Superior temporal gyrus (tissue), 1 donor: ENCODE results near the gene HDAC7.
A peak's percentile ranks its signal among the peaks of the same experiment; 100 is the strongest.

Source experiments
- DNase-seq: peaks from one replicate; pipeline ENCODE4 v3.0.0-alpha.2; 2016; ENCODE audit errors: extremely low spot score

Gene HDAC7

DNA sequence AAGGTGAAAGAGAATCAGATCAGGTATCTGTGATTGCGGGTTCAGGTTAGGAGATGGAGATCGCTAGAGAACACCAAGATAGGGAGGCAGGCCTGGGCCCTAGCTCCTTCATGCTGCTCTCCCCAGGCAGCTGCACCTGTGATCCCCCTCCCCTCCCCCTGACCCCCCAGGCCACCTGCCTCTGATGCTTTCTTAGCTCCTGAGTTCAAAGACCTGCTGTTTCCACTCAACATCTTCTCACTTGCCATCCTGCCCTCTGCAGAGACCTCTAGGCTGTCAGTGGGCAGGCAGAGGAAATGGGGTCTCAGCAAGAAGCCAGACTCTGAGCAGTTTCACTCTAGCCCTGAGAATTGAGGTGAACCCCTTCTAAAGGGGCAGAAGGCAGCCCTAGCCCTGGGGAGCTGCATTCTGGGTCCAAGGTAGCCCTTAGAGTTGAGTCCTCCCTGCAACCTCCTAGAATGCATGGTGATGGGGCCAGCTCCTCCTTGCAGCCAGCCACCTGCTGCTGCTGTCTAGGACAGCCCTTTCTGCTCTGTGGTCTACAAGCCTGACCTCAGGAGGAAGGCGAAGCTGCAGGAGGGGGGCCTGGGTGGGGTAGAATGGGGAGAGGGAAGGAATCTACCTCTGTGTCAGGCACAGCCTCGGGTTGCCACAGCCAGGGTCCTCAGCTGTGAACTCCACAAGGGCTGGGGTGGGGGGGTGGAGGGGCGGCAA lies 53.0 kb downstream of the HDAC7 start:
- DNase-seq: no peak

GRCh38 chr12:47763481-47764346 lies 56.0 kb downstream of the HDAC7 start:
- DNase-seq: no peak

DNA sequence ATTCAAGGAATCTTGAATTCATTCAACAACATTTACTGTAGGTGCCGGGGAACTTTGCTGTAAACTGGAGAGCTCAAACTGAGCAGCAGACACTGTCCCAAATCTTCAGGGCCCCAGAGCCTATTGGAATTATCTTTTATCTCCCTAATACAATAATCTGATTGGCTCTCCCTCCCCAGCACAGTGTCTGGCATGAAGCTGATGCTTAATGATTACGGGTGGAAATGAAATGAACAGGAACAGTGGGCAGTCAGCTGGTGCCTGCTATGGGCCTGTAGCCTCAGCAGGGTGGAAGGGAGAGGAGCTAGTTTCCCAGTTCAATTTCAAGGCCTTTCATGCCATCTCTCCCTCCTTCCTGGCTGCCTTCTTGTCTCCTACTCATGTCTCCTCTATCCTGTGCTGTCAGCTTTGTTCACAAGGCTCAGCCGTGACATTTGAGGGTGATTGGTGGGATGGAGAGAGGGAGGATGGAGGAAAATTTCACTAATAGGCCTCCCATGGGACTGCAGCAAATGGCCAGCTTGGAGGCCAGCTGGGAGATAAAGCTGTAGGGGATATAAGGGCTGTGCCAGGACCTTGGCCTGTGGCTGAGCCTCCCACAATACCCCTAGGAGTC lies 56.7 kb downstream of the HDAC7 start:
- DNase-seq: no peak

DNA sequence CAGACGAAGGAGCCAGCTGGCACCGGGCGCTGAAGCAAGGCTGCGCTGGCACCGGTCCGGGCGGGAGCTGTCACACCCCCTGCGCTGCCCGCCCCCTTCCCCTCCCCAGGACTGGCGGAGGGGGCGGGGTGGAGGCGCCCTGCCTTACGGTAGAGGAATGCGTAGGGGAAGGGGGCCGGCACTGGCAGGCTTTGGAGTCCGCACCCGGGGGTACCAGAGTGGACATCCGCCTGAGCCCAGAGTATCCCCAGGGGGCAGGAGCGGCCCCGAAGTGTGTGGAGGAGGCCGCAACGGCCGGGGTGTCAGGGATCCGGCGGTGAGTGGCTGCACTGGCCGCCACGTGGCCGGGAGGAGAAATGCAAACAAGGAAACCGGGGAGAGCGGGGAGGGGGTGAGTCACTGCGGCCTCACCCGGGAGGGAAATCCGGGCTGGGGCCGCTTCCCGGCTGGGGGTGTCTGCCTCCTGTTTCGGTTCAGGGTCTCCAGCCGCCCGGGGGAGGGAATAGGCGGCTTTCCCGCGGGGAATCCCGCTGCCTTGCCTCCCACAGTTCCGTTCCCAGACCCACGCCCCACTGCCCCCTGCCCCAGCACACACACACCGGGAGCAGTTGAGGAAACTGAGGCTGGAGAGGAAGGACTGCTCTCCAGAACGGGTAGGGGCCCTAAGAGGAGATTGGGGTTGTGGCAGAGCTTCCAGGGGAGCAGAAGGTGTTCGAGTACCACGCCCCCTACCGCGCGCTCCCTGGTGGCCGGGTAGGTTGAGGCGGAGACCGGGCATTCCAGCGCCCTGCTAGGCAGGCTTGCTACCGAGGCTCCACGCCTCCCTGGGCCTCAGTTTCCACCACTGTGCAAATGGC lies 60.6 kb downstream of the HDAC7 start, which contains the start of gene RAPGEF3:
Gene RAPGEF3 (minus strand): TSS at position 47 of the 857 bp plus-strand sequence. CDS start 324 bp downstream, outside the sequence.
- peak; percentile 88 for DNase-seq

DNA sequence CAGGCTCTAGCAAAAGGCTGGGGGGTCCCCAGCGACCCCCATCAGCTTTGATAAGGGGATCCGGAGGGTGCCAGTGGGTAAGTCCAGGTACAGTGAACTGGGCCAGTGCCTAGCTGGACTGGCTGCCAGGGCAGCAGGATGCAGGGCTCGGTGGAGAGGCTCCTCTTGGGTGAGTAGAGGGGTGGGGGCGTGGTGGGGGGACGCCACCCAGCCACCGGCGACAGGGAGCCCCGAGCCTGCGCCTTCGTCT lies 61.2 kb downstream of the HDAC7 start:
- DNase-seq: no peak

- DNase-seq: no peak
Observed at GRCh38 chr12:47757840-47758583, 61.7 kb downstream of the HDAC7 start.

DNA sequence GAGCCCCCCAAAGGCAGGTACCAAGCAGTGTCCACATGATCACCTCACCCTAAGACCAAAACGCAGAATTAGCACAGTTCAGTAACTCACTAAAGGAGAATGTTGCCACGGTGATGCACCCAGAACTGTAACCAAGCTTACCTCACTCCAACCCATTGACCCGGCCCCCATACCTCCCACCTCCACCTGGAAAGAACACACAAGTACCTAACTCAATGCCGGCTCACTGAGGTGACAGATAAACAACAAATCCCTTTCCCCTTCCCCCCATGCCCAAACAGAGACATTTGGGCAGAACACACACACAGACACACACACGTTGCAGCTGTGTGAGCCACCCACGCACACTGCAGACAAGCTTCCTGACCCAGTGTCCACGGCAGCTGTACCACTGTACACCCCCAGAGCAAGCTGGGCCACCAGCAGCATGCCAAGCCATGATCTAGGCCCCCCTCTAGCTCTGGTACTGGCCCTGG lies 62.3 kb downstream of the HDAC7 start:
- no peak for DNase-seq

GRCh38 chr12:47755655-47756562 lies 63.8 kb downstream of the HDAC7 start:
- no peak for DNase-seq

GRCh38 chr12:47754881-47755280 lies 64.8 kb downstream of the HDAC7 start:
- peak; percentile 70 for DNase-seq

- DNase-seq: no peak
Observed at GRCh38 chr12:47754126-47754525, 65.6 kb downstream of the HDAC7 start.

DNA sequence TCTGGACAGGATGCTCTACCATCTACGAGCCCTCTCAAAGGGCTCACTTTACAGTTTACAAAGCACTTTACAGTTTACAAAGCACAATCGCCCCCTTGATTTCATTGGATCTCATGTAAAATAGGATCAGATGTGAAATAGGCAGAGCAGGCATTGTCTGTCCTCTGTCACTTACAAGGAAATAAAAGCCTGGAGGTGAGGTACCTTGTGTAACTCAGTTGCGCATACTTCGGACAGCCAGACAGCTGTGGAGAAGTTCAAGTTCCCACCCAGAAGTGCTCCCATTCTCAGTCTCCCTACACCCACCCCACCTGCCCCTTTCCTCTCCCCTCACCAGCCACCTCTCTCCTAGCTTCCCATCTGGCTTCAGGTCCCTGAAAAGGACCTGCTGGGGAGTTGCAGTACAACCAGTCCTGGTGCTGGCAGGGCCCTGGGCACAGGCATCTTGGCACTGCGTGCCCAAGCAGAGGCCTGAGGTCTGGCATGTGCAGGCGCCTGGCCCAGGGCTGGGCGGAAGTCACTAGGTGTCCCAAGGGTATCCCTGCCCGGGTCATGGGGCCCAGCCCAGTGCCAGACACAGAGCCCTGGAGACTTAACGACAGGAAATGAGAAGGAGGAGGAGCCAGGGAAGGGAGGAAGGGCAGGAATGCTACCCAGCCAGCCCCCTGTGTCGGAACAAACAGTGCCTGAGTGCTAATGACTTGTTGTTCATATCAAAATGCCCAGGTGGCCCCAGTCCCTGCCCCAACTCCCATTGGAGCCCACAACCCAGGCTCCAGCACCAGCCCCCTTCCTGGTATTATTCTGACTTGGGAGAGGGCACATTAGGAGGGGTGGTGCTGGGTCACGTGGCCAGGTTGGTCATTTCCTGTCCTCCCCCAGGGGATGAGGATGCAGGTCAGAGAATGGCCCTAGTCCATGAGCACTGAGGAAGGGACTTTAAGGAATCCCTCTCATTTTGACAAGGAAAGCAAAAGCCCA lies 66.4 kb downstream of the HDAC7 start:
- no peak for DNase-seq

GRCh38 chr12:47752552-47752951 lies 67.2 kb downstream of the HDAC7 start:
- no peak for DNase-seq

DNA sequence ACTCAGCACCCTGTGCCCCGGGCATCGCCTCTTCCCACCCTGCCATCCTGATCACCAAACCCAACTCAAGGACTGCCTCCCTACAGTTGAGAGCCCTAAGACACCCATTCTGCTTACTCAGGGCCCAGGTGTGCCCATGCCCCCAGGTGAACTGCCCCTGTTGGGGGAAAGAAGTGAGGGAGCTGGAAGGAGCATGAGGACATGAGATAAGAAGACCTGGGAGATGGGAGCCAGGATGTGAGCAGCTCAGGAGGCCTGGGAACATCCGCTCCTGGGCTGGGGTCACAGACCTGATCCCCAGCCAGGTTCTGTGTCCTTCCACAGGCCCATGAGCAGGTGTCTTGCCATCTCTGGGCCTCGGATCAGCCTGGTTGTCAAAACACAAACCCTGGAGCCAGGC lies 67.6 kb downstream of the HDAC7 start:
- DNase-seq: no peak

GRCh38 chr12:47751561-47751960 lies 68.1 kb downstream of the HDAC7 start:
- no peak for DNase-seq

DNA sequence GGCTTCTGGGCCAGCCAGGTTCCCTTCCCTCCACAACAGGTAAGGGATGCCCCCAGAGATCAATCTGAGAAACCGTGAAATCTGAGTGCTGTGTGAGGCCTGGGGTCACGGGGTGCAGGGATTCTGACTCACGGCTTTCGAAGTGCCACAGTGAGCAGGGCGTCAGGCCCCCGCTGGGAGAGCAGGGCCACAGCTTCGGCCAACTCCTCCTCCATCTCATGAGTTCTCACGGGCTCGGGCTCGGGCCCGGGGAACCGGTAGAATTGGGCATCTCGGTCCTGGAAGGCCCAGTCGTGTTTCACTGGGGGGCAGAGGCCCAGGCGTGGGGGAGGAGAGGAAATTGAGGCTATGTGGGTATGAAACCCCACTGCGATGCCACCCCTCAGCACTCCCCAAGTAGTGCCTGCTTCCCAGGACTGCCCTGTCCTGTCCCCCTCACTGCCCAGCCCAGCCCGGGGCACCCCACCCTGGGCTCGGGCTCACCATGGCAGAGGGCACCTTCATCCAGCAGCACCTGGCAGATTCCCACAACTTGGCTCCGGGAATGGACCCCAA lies 68.7 kb downstream of the HDAC7 start:
- no peak for DNase-seq

- no peak for DNase-seq
Observed at GRCh38 chr12:47750229-47750798, 69.4 kb downstream of the HDAC7 start.

DNA sequence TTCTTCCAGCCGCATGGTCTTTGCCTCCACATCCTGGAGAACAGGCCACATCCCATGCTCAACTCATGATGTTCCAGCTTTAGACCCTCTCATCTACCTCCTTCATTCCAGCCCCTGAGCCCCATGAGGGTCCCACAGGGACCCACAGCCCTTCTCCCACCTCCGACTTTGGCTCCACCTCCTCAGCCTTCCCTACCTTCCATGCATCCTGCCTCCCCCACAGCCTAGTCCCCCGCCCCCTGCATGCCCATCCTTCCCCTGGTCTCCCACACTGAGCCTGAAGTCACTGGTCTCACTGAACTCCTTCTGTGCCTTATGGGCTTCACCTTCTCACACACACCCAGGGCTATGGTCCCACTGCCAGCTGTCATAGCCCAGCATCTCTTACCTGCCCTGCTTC lies 70.8 kb downstream of the HDAC7 start:
- no peak for DNase-seq

GRCh38 chr12:47748507-47748828 lies 71.2 kb downstream of the HDAC7 start:
- DNase-seq: no peak
